ENCODE results near the gene NCR3LG1.

Gene NCR3LG1

GRCh38 chr11:17371614-17372013, 20.0 kb downstream of the NCR3LG1 start:
- DNase-seq = no peak

- DNase-seq = no peak
Measured at GRCh38 chr11:17375547-17375946, 23.9 kb downstream of the NCR3LG1 start.

GRCh38 chr11:17376493-17376892, 24.9 kb downstream of the NCR3LG1 start:
- no peak for DNase-seq

GRCh38 chr11:17378655-17379054, 27.1 kb downstream of the NCR3LG1 start:
- no peak for DNase-seq

GRCh38 chr11:17379383-17380180, 28.0 kb downstream of the NCR3LG1 start:
- DNase-seq = no peak

GRCh38 chr11:17381156-17381555, 29.6 kb downstream of the NCR3LG1 start:
- no peak for DNase-seq

- DNase-seq = no peak
Measured at GRCh38 chr11:17382046-17382728, 30.6 kb downstream of the NCR3LG1 start.

GRCh38 chr11:17383461-17383860, 31.9 kb downstream of the NCR3LG1 start:
- DNase-seq = no peak

GRCh38 chr11:17384002-17384511, 32.5 kb downstream of the NCR3LG1 start:
- DNase-seq = no peak

- no peak for DNase-seq
Measured at GRCh38 chr11:17385492-17385891, 33.9 kb downstream of the NCR3LG1 start.

GRCh38 chr11:17385926-17386325, 34.3 kb downstream of the NCR3LG1 start:
- no peak for DNase-seq

- DNase-seq = no peak
Measured at GRCh38 chr11:17386331-17387084, 34.9 kb downstream of the NCR3LG1 start.

GRCh38 chr11:17387254-17387653, 35.7 kb downstream of the NCR3LG1 start:
- no peak for DNase-seq

GRCh38 chr11:17387811-17388210, 36.2 kb downstream of the NCR3LG1 start:
- DNase-seq = no peak

GRCh38 chr11:17388609-17389210, 37.1 kb downstream of the NCR3LG1 start, which contains the start of gene KCNJ11:
KCNJ11 (minus strand) TSS chr11:17388659; CDS start chr11:17388091, 568 bp downstream.
- DNase-seq = no peak

- no peak for DNase-seq
Measured at GRCh38 chr11:17389211-17389956, 37.8 kb downstream of the NCR3LG1 start.

GRCh38 chr11:17389957-17390649, 38.5 kb downstream of the NCR3LG1 start:
- no peak for DNase-seq

GRCh38 chr11:17391493-17392355, 40.1 kb downstream of the NCR3LG1 start:
- DNase-seq = peak; percentile 51

GRCh38 chr11:17392872-17393271, 41.3 kb downstream of the NCR3LG1 start:
- DNase-seq = no peak

GRCh38 chr11:17393472-17393871, 41.9 kb downstream of the NCR3LG1 start:
- no peak for DNase-seq
